Activated naive CD4-positive, alpha-beta T cell treated with anti-CD3 and anti-CD28 coated beads for 36 hours (primary cell): ENCODE results near the gene TBC1D21. TPM values are rescaled to one million over a fixed set of nuclear protein-coding genes. Genes with fewer than 3 reads are reported as not detected.

Experiments used
- CTCF ChIA-PET: fragments of 350-600 bp; sonication (Branson Sonifier 250); formaldehyde crosslinking; loops from one replicate; lab custom pipeline; 2021; ENCODE audit warnings: antibody characterized with exemption; lab: Charles Lee
- DNase-seq: peaks from one replicate; pipeline ENCODE4 v3.0.0-alpha.2; 2020
- H3K27ac Mint-ChIP-seq: one replicate; pipeline ENCODE4 v1.8.0; 2021; ENCODE audit warnings: mild to moderate bottlenecking, mixed read lengths
- H3K27me3 Mint-ChIP-seq: one replicate; pipeline ENCODE4 v1.8.0; 2021; ENCODE audit warnings: low read depth, mixed read lengths
- H3K36me3 Mint-ChIP-seq: one replicate; pipeline ENCODE4 v1.8.0; 2021; ENCODE audit warnings: low read depth, mixed read lengths
- H3K4me1 Mint-ChIP-seq: one replicate; pipeline ENCODE4 v1.8.0; 2021; ENCODE audit warnings: low read depth, mixed read lengths
- H3K4me3 Mint-ChIP-seq: one replicate; pipeline ENCODE4 v1.8.0; 2021; ENCODE audit warnings: mild to moderate bottlenecking, moderate library complexity, mixed read lengths
- H3K9me3 Mint-ChIP-seq: one replicate; pipeline ENCODE4 v1.8.0; 2021; ENCODE audit warnings: mixed read lengths
- intact Hi-C: fragments of 100-400 bp; cut with micrococcal nuclease; formaldehyde crosslinking; loops from one replicate; pipeline ENCODE4 v1.15.1; 2023
- total RNA-seq, 2 experiments: library from RNA; stranded (reverse); gene quantifications; one replicate each; pipeline ENCODE4 v1.2.3, GENCODE V29; 2021

TBC1D21 gene
- total RNA-seq, 2 experiments from 2014 or later: not detected

- Mint-ChIP-seq H3K9me3 (no peaks in the 10 kb centered on the region), H3K27ac (no peak overlapping the region), H3K27me3 (no peaks in the 10 kb centered on the region), H3K36me3 (no peaks in the 10 kb centered on the region), H3K4me3 (no peak overlapping the region), H3K4me1 (no peaks in the 10 kb centered on the region)
- DNase-seq: no peak
- intact Hi-C loops: no loop called here
- CTCF ChIA-PET: no interaction called here
Observed at GRCh38 chr15:73882761-73883419, 9.5 kb downstream of the TBC1D21 start.

DNA sequence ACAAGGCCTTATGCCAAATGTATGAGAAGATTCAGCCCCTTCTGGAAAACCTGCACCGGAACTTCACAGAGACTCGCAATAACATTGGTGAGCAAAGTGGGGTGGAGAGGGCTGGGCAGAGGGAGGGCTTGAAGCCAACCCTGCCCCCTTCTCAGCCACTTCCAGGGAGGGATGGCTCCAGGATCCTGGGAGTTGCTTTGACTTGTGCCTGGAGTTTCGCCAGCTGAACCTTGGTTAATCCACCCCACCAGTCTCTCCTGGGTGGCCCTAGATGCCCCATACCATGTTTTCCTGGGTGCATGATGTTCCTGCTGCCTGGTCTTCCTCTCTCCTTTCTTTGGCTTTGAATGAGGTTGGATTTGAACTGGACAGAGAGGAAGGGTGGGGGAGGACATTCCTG lies 10.8 kb downstream of the TBC1D21 start:
- no peak for DNase-seq
- no peak overlapping the region for H3K4me3 Mint-ChIP-seq
- H3K9me3 Mint-ChIP-seq: no peaks in the 10 kb centered on the region
- intact Hi-C loops: no loop called here
- H3K27me3 Mint-ChIP-seq: no peaks in the 10 kb centered on the region
- H3K36me3 Mint-ChIP-seq: no peaks in the 10 kb centered on the region
- H3K4me1 Mint-ChIP-seq: no peaks in the 10 kb centered on the region
- CTCF ChIA-PET: no interaction called here
- H3K27ac Mint-ChIP-seq: no peak overlapping the region

- H3K4me3 Mint-ChIP-seq: no peak overlapping the region
- intact Hi-C loops: no loop called here
- no peaks in the 10 kb centered on the region for H3K9me3 Mint-ChIP-seq
- no peaks in the 10 kb centered on the region for H3K4me1 Mint-ChIP-seq
- H3K27ac Mint-ChIP-seq: no peak overlapping the region
- CTCF ChIA-PET: no interaction called here
- no peak for DNase-seq
- no peaks in the 10 kb centered on the region for H3K36me3 Mint-ChIP-seq
- peaks cover 3% of the 10 kb centered on the region for H3K27me3 Mint-ChIP-seq
Observed at GRCh38 chr15:73885954-73886700, 12.8 kb downstream of the TBC1D21 start.

GRCh38 chr15:73886717-73887345 lies 13.5 kb downstream of the TBC1D21 start:
- intact Hi-C loops: no loop called here
- H3K9me3 Mint-ChIP-seq: no peaks in the 10 kb centered on the region
- no peak overlapping the region for H3K27ac Mint-ChIP-seq
- no peak for DNase-seq
- H3K27me3 Mint-ChIP-seq: peaks cover 3% of the 10 kb centered on the region
- CTCF ChIA-PET: no interaction called here
- H3K36me3 Mint-ChIP-seq: no peaks in the 10 kb centered on the region
- H3K4me3 Mint-ChIP-seq: no peak overlapping the region
- no peaks in the 10 kb centered on the region for H3K4me1 Mint-ChIP-seq

GRCh38 chr15:73887481-73887880 lies 14.1 kb downstream of the TBC1D21 start:
- Mint-ChIP-seq H3K27ac (no peak overlapping the region), H3K36me3 (no peaks in the 10 kb centered on the region), H3K4me1 (no peaks in the 10 kb centered on the region), H3K9me3 (peaks cover 1% of the 10 kb centered on the region), H3K27me3 (peaks cover 3% of the 10 kb centered on the region), H3K4me3 (no peak overlapping the region)
- CTCF ChIA-PET: interaction anchor here (1.1 kb wide), 1 partner anchor 10 kb away, joined by 4 read pairs; no protein-coding TSS in a partner anchor
- no peak for DNase-seq
- intact Hi-C loops: no loop called here

- H3K4me3 Mint-ChIP-seq: no peak overlapping the region
- DNase-seq: no peak
- H3K9me3 Mint-ChIP-seq: peaks cover 1% of the 10 kb centered on the region
- H3K36me3 Mint-ChIP-seq: no peaks in the 10 kb centered on the region
- no peak overlapping the region for H3K27ac Mint-ChIP-seq
- peaks cover 5% of the 10 kb centered on the region for H3K27me3 Mint-ChIP-seq
- intact Hi-C loops: no loop called here
- no peaks in the 10 kb centered on the region for H3K4me1 Mint-ChIP-seq
- CTCF ChIA-PET: interaction anchor here (0.7 to 1.1 kb wide), 2 partner anchors 9 to 40 kb away, joined by 3 to 4 read pairs; no protein-coding TSS in a partner anchor
Observed at GRCh38 chr15:73888224-73889041, 15.1 kb downstream of the TBC1D21 start.

- H3K4me3 Mint-ChIP-seq: no peak overlapping the region
- peaks cover 5% of the 10 kb centered on the region for H3K27me3 Mint-ChIP-seq
- DNase-seq: no peak
- CTCF ChIA-PET: interaction anchor here (0.6 to 1.3 kb wide), 3 partner anchors 20 to 61 kb away, joined by 3 read pairs; no protein-coding TSS in a partner anchor
- no peaks in the 10 kb centered on the region for H3K36me3 Mint-ChIP-seq
- intact Hi-C loops: no loop called here
- H3K27ac Mint-ChIP-seq: no peak overlapping the region
- no peaks in the 10 kb centered on the region for H3K4me1 Mint-ChIP-seq
- H3K9me3 Mint-ChIP-seq: peaks cover 1% of the 10 kb centered on the region
Observed at GRCh38 chr15:73889053-73889761, 15.8 kb downstream of the TBC1D21 start.

DNA sequence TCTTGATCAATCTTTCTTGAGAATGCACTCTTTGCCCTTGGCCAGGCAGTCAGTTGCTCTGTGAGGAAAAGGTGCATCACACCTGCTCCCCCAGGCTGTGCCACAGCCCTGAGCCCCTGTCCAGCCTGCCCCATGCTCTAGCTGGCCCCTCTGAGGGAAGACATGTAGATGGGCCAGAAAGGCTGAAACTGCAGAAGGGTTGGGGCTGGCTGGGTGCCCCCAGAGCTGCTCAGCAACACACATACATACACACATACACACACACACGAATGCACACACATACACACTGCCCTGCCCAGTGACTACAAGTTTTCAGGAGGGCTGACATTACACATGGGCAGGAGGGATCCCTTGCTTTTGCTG lies 16.4 kb downstream of the TBC1D21 start:
- no peak overlapping the region for H3K4me3 Mint-ChIP-seq
- CTCF ChIA-PET: interaction anchor here (0.6 to 1.3 kb wide), 2 partner anchors 19 to 60 kb away, joined by 3 read pairs; no protein-coding TSS in a partner anchor
- H3K4me1 Mint-ChIP-seq: no peaks in the 10 kb centered on the region
- H3K9me3 Mint-ChIP-seq: peaks cover 1% of the 10 kb centered on the region
- DNase-seq: no peak
- H3K27me3 Mint-ChIP-seq: peaks cover 5% of the 10 kb centered on the region
- H3K36me3 Mint-ChIP-seq: no peaks in the 10 kb centered on the region
- H3K27ac Mint-ChIP-seq: no peak overlapping the region
- intact Hi-C loops: no loop called here

- no peaks in the 10 kb centered on the region for H3K36me3 Mint-ChIP-seq
- CTCF ChIA-PET: interaction anchor here (2.4 kb wide), 1 partner anchor 15 kb away, joined by 6 read pairs; no protein-coding TSS in a partner anchor
- H3K4me1 Mint-ChIP-seq: no peaks in the 10 kb centered on the region
- peaks cover 1% of the 10 kb centered on the region for H3K9me3 Mint-ChIP-seq
- intact Hi-C loops: no loop called here
- no peak for DNase-seq
- H3K27ac Mint-ChIP-seq: no peak overlapping the region
- H3K4me3 Mint-ChIP-seq: no peak overlapping the region
- H3K27me3 Mint-ChIP-seq: peaks cover 5% of the 10 kb centered on the region
Observed at GRCh38 chr15:73891328-73892315, 18.3 kb downstream of the TBC1D21 start.

DNA sequence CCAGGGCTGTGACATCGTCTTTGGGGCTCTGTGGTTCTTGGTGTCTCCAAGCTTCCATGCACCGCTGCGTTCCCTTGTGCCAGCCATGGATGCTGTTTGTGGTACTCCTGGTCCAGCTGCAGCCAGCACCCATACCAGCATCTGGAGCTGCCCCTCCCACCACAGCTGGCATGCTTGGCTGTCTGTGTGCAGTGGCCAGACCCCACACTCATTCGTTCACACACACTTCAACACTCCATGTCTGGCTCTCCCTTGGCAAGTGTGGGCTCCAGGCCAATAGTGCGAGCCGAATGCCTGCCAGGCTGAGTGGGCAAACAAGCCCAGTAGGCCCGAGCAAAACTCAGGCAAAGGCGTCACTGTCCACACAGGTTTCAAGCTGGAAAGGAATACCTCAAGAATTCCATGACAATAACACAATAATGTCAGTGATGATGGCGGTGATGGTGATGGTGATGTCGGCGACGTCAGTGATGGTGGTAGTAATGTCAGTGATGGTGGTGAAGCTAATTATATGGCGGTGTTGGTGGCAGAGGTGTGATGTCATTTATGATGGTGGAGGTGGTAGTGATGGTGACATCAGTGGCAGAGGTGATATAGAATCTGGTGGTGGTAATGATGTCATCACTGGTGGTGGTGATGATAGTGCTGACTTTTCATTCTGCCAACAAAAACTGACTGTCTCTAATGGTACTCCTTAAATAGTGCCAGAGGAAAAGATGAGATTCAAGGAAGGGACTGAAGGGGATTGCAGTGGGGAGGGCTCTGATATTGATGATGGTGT lies 19.3 kb downstream of the TBC1D21 start:
- H3K9me3 Mint-ChIP-seq: peaks cover 1% of the 10 kb centered on the region
- intact Hi-C loops: no loop called here
- CTCF ChIA-PET: interaction anchor here (2.4 kb wide), 1 partner anchor 14 kb away, joined by 6 read pairs; no protein-coding TSS in a partner anchor
- DNase-seq: no peak
- no peaks in the 10 kb centered on the region for H3K4me1 Mint-ChIP-seq
- H3K27ac Mint-ChIP-seq: no peak overlapping the region
- peaks cover 5% of the 10 kb centered on the region for H3K27me3 Mint-ChIP-seq
- H3K4me3 Mint-ChIP-seq: no peak overlapping the region
- H3K36me3 Mint-ChIP-seq: no peaks in the 10 kb centered on the region
